ENCODE measurements around the gene GSN.

GRCh38 chr9:121219530-121219929 is 48.4 kb upstream of the GSN start:
- TF ChIP-seq PRPF4 (IDR thresholded peaks at IDR 0.05; ENCODE audit: low read depth, low read length, poor library complexity, severe bottlenecking): no peak
- no peak for TF ChIP-seq CTCF (CRISPR knock-in tag; IDR thresholded peaks at IDR 0.05)
- TF ChIP-seq MYNN (CRISPR knock-in tag; IDR thresholded peaks at IDR 0.05; ENCODE audit: low read depth): no peak
- TF ChIP-seq ZNF24 (IDR thresholded peaks at IDR 0.05): no peak
- no peak for TF ChIP-seq EZH2 (conservative IDR thresholded peaks at IDR 0.05; ENCODE audit: low read depth, low read length)
- TF ChIP-seq POLR2AphosphoS5 (IDR thresholded peaks at IDR 0.05; ENCODE audit: low read depth, low read length): no peak
- TF ChIP-seq ZBTB43 (CRISPR knock-in tag; conservative IDR thresholded peaks at IDR 0.05): no peak
- no peak for TF ChIP-seq ZNF674 (CRISPR knock-in tag; IDR thresholded peaks at IDR 0.05; ENCODE audit: low read depth)
- TF ChIP-seq RBAK (CRISPR knock-in tag; IDR thresholded peaks at IDR 0.05): no peak
- no peak for TF ChIP-seq MAFK (conservative IDR thresholded peaks at IDR 0.05 in 1 of 2, IDR thresholded peaks at IDR 0.05 in 1 of 2; ENCODE audit: low read length in 2 of 2)
- TF ChIP-seq TOPORS (CRISPR knock-in tag; IDR thresholded peaks at IDR 0.05): no peak

Data from HepG2 (cell line).